ENCODE results near the gene ST13. TPM values are rescaled to one million over a fixed set of nuclear protein-coding genes. Genes with fewer than 3 reads are reported as not detected.

The ST13 gene
- total and polyA plus RNA-seq, 2 of the 4 experiments (the other 2 are of a cell fraction) = 115 to 235 TPM

GRCh38 chr22:40876907-40877306, 20.5 kb upstream of the ST13 start:
- Histone ChIP-seq H4K91ac (ENCODE audit: insufficient read depth, low read depth, low read length) (no peak overlapping the region), H3K4me3 (ENCODE audit: insufficient read depth, low read depth, low read length) (no peak overlapping the region), H4K20me1 (ENCODE audit: insufficient read depth, low read length) (no peaks in the 10 kb centered on the region), H2BK5ac (ENCODE audit: low read depth, low read length, poor library complexity, severe bottlenecking) (no peak overlapping the region), H3K56ac (ENCODE audit: extremely low read depth, insufficient read depth, low read length) (no peak overlapping the region), H3K14ac (replicated peaks; ENCODE audit: low read depth, low read length) (no peak overlapping the region), H2BK120ac (ENCODE audit: low read depth, low read length) (no peak overlapping the region), H3K9me1 (ENCODE audit: insufficient read depth, low read length) (peaks cover 3% of the 10 kb centered on the region), H2BK15ac (ENCODE audit: low read depth, low read length) (no peak overlapping the region), H3K27ac (ENCODE audit: insufficient read depth, low read length) (no peak overlapping the region), H3K4me2 (ENCODE audit: low read depth, low read length) (no peak overlapping the region), H3K18ac (ENCODE audit: low read depth, low read length) (no peak overlapping the region), H3K9me3 (ENCODE audit: control insufficient read depth, insufficient read depth, low read length) (no peaks in the 10 kb centered on the region), H3K23ac (ENCODE audit: low read depth, low read length) (no peak overlapping the region), H3K36me3 (ENCODE audit: control insufficient read depth, insufficient read depth, low read length) (peaks cover 12% of the 10 kb centered on the region), H3K9ac (ENCODE audit: low read depth, low read length) (no peak overlapping the region), H2AK5ac (ENCODE audit: low read depth, low read length) (no peak overlapping the region), H2AFZ (replicated peaks; ENCODE audit: low read length, poor library complexity) (no peak overlapping the region), H3K4ac (ENCODE audit: low read depth, low read length) (no peak overlapping the region), H2BK20ac (ENCODE audit: low read depth, low read length) (no peak overlapping the region), H3K27me3 (ENCODE audit: control insufficient read depth, insufficient read depth, low read length) (no peaks in the 10 kb centered on the region), H2AK9ac (replicated peaks; ENCODE audit: low read depth, low read length, poor library complexity) (no peak overlapping the region), H3K4me1 (ENCODE audit: control insufficient read depth, insufficient read depth, low read length) (no peaks in the 10 kb centered on the region), H3K79me1 (ENCODE audit: low read depth in 1 of 2, low read length in 2 of 2) (peaks cover 0 to 27% of the 10 kb centered on the region in 2 experiments; a peak in 3 of 4 replicates), H4K5ac (ENCODE audit: low read depth, low read length) (no peak overlapping the region), H4K8ac (ENCODE audit: low read depth in 2 of 2, low read length in 2 of 2) (no peak overlapping the region)
- DNase-seq (no peak), ATAC-seq (ENCODE audit: low read depth) (no peak)
- dilution Hi-C loops (cut with HindIII; ENCODE audit: low sequenced_read_pairs, unreplicated experiment) = no loop called here
- TF ChIP-seq SMC3 (IDR thresholded peaks at IDR 0.05; ENCODE audit: low read depth, low read length) = no peak
- TF ChIP-seq CEBPB (IDR thresholded peaks at IDR 0.05; ENCODE audit: low read depth, low read length) = no peak
- TF ChIP-seq, protein P1, sequence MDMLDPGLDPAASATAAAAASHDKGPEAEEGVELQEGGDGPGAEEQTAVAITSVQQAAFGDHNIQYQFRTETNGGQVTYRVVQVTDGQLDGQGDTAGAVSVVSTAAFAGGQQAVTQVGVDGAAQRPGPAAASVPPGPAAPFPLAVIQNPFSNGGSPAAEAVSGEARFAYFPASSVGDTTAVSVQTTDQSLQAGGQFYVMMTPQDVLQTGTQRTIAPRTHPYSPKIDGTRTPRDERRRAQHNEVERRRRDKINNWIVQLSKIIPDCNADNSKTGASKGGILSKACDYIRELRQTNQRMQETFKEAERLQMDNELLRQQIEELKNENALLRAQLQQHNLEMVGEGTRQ (IDR thresholded peaks at IDR 0.05; ENCODE audit: low read depth, low read length) = no peak
- TF ChIP-seq RCOR1 (IDR thresholded peaks at IDR 0.05; ENCODE audit: insufficient replicate concordance, low read length) = no peak
- no peak for TF ChIP-seq MXI1 (IDR thresholded peaks at IDR 0.05; ENCODE audit: borderline replicate concordance, low read depth, low read length)
- no peak for TF ChIP-seq RFX5 (IDR thresholded peaks at IDR 0.05; ENCODE audit: low read depth, low read length)
- no peak for TF ChIP-seq RAD21 (IDR thresholded peaks at IDR 0.05; ENCODE audit: low read length)
- TF ChIP-seq CHD1 (IDR thresholded peaks at IDR 0.05; ENCODE audit: low read depth, low read length) = no peak
- TF ChIP-seq, protein P2, sequence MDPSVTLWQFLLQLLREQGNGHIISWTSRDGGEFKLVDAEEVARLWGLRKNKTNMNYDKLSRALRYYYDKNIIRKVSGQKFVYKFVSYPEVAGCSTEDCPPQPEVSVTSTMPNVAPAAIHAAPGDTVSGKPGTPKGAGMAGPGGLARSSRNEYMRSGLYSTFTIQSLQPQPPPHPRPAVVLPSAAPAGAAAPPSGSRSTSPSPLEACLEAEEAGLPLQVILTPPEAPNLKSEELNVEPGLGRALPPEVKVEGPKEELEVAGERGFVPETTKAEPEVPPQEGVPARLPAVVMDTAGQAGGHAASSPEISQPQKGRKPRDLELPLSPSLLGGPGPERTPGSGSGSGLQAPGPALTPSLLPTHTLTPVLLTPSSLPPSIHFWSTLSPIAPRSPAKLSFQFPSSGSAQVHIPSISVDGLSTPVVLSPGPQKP (IDR thresholded peaks at IDR 0.05; ENCODE audit: borderline replicate concordance, low read depth, low read length) = no peak
- TF ChIP-seq, protein P3, sequence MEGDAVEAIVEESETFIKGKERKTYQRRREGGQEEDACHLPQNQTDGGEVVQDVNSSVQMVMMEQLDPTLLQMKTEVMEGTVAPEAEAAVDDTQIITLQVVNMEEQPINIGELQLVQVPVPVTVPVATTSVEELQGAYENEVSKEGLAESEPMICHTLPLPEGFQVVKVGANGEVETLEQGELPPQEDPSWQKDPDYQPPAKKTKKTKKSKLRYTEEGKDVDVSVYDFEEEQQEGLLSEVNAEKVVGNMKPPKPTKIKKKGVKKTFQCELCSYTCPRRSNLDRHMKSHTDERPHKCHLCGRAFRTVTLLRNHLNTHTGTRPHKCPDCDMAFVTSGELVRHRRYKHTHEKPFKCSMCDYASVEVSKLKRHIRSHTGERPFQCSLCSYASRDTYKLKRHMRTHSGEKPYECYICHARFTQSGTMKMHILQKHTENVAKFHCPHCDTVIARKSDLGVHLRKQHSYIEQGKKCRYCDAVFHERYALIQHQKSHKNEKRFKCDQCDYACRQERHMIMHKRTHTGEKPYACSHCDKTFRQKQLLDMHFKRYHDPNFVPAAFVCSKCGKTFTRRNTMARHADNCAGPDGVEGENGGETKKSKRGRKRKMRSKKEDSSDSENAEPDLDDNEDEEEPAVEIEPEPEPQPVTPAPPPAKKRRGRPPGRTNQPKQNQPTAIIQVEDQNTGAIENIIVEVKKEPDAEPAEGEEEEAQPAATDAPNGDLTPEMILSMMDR (conservative IDR thresholded peaks at IDR 0.05; ENCODE audit: low read depth, low read length) = no peak
- TF ChIP-seq MAFK (IDR thresholded peaks at IDR 0.05; ENCODE audit: low read depth, low read length) = no peak
- no peak for TF ChIP-seq BHLHE40 (IDR thresholded peaks at IDR 0.05; ENCODE audit: low read depth, low read length)
- TF ChIP-seq MAZ (IDR thresholded peaks at IDR 0.05; ENCODE audit: borderline replicate concordance, low read depth, low read length) = no peak
- in situ Hi-C loops (cut with MboI; ENCODE audit: low sequenced_read_pairs) = loop anchor here (25.0 kb wide), 1 partner anchor 440 kb away; no protein-coding TSS in a partner anchor
- WGBS, 2 experiments (ENCODE audit: extremely low coverage in 2 of 2, insufficient read length in 1 of 2) = no CpG with 5 or more reads among the region's 1 CpG
- ChIA-PET CTCF (no interaction called here), POLR2A (ENCODE audit: unreplicated experiment) (no interaction called here)
- intact Hi-C loops (cut with micrococcal nuclease) = no loop called here
- no TSS peak for BruUV-seq (replicated peaks)
